ENCODE data around the gene ZCCHC7.
A peak's percentile ranks its signal among the peaks of the same experiment; 100 is the strongest.

ZCCHC7 gene

GRCh38 chr9:37342895-37343294, 222.5 kb downstream of the ZCCHC7 start:
- no peak for DNase-seq

- no peak for DNase-seq
Measured at GRCh38 chr9:37343724-37344123, 223.3 kb downstream of the ZCCHC7 start.

- DNase-seq: no peak
Measured at GRCh38 chr9:37345038-37345437, 224.7 kb downstream of the ZCCHC7 start.

GRCh38 chr9:37348917-37349316, 228.5 kb downstream of the ZCCHC7 start:
- no peak for DNase-seq

GRCh38 chr9:37350486-37351190, 230.3 kb downstream of the ZCCHC7 start:
- DNase-seq: peak; percentile 84

- no peak for DNase-seq
Measured at GRCh38 chr9:37353791-37354190, 233.4 kb downstream of the ZCCHC7 start.

GRCh38 chr9:37362430-37362829, 242.1 kb downstream of the ZCCHC7 start:
- DNase-seq: no peak

- DNase-seq: no peak
Measured at GRCh38 chr9:37363124-37363523, 242.8 kb downstream of the ZCCHC7 start.

- DNase-seq: no peak
Measured at GRCh38 chr9:37364136-37364535, 243.8 kb downstream of the ZCCHC7 start.

GRCh38 chr9:37364751-37365360, 244.5 kb downstream of the ZCCHC7 start:
- no peak for DNase-seq

GRCh38 chr9:37369671-37370070, 249.3 kb downstream of the ZCCHC7 start:
- DNase-seq: no peak

- no peak for DNase-seq
Measured at GRCh38 chr9:37370282-37370681, 249.9 kb downstream of the ZCCHC7 start.

GRCh38 chr9:37370968-37371563, 250.7 kb downstream of the ZCCHC7 start:
- DNase-seq: no peak

GRCh38 chr9:37371565-37372464, 251.4 kb downstream of the ZCCHC7 start:
- peak; percentile 68 for DNase-seq

GRCh38 chr9:37372839-37373238, 252.5 kb downstream of the ZCCHC7 start:
- no peak for DNase-seq

- no peak for DNase-seq
Measured at GRCh38 chr9:37373621-37374020, 253.2 kb downstream of the ZCCHC7 start.

GRCh38 chr9:37374892-37375291, 254.5 kb downstream of the ZCCHC7 start:
- DNase-seq: no peak

- no peak for DNase-seq
Measured at GRCh38 chr9:37377688-37378612, 257.6 kb downstream of the ZCCHC7 start.

GRCh38 chr9:37378613-37379004, 258.2 kb downstream of the ZCCHC7 start:
- no peak for DNase-seq

GRCh38 chr9:37379835-37380234, 259.5 kb downstream of the ZCCHC7 start:
- DNase-seq: no peak

- no peak for DNase-seq
Measured at GRCh38 chr9:37380570-37380969, 260.2 kb downstream of the ZCCHC7 start.

GRCh38 chr9:37381094-37381741, 260.8 kb downstream of the ZCCHC7 start:
- no peak for DNase-seq

Data from NCI-H226 (cell line).